Adrenal gland (tissue), 19 donors: ENCODE measurements around the gene ADSS2. TPM values are rescaled to one million over a fixed set of nuclear protein-coding genes. Genes with fewer than 3 reads are reported as not detected.
"Not testable (repeated sequence)": the region's sequence is repeated elsewhere in the genome, so short reads cannot be mapped to it uniquely, and the experiment has no call there.

Experiments
- DNase-seq, 7 donors: peaks; one replicate each; pipeline ENCODE4 v3.0.0-alpha.2; 2019 to 2020
- H3K27ac ChIP-seq, 5 donors: fragments of 200-600 bp; sonication (generic) in 4 of 5; 1 replicate in 3 of 5; 2 replicates in 2 of 5; pipeline versions ENCODE4 v1.5.1 to v1.8.0; 2016 to 2020; ENCODE audit warnings: mild to moderate bottlenecking in 1 of 5
- H3K27me3 ChIP-seq: fragments of 200-600 bp; 2 replicates; pipeline ENCODE4 v1.8.0; 2021
- H3K36me3 ChIP-seq, 2 donors: fragments of 200-600 bp; replicated peaks in 1 of 2; 1 replicate in 1 of 2; 2 replicates in 1 of 2; pipeline versions ENCODE4 v1.5.1 to v1.8.0; 2018 to 2022
- H3K4me1 ChIP-seq, 2 donors: fragments of 200-600 bp; replicated peaks in 1 of 2; 1 replicate in 1 of 2; 2 replicates in 1 of 2; pipeline versions ENCODE4 v1.5.1 to v1.8.0; 2018 to 2021
- H3K4me3 ChIP-seq, 4 donors: fragments of 200-600 bp; sonication (generic) in 3 of 4; one replicate each; pipeline ENCODE4 v1.5.1; 2016 to 2018
- H3K9me3 ChIP-seq, 3 donors: fragments of 200-600 bp; sonication (generic) in 1 of 3; replicated peaks in 1 of 3; 1 replicate in 2 of 3; 2 replicates in 1 of 3; pipeline versions ENCODE4 v1.5.1 to v1.8.0; 2016 to 2021
- POLR2A ChIP-seq, 2 donors: fragments of 450-650 bp; IDR thresholded peaks; one replicate each; pipeline ENCODE4 v1.6.1; 2017; ENCODE audit warnings: antibody characterized with exemption in 2 of 2, mild to moderate bottlenecking in 2 of 2, moderate library complexity in 1 of 2
- whole genome bisulfite sequencing, 4 donors: extraction: QIAGEN DNeasy Blood & Tissue Kit in 2 of 4; methylation state at CpG; one replicate each; pipeline versions ENCODE4 v1.1.5 to v1.1.7; 2013 to 2017; 5-methylcytosine and 5-hydroxymethylcytosine counted together
- intact Hi-C, 2 donors: fragments of 100-400 bp; cut with DNase I; formaldehyde crosslinking; loops; one replicate each; pipeline versions ENCODE4 v1.14.1 to v1.15.0; 2022 to 2023
- long read RNA-seq, 10 donors: library from polyadenylated mRNA in 3 of 10; unstranded in 2 of 10; stranded (forward) in 1 of 10; transcript quantifications; one replicate each; pipeline ENCODE4 v2.0.0 and lab custom pipeline, GENCODE V29; 2021 to 2026
- polyA plus RNA-seq, 3 donors: library from polyadenylated mRNA; stranded (reverse); fragments of 200-250 nt in 2 of 3; fragments of 350-450 nt in 1 of 3; fragmentation: Illumina TruSeq in 1 of 3; extraction: RNeasy Lipid Tissue Mini Kit (QIAGEN cat#74804) in 1 of 3; gene quantifications; one replicate each; pipeline ENCODE4 v1.2.3, GENCODE V29; 2013 to 2014
- total RNA-seq, 9 donors: library from RNA; depleted of rRNA in 4 of 9; stranded (reverse); fragments of >200 nt in 4 of 9; fragments of 120-200 nt in 1 of 9; fragmentation: NEBNext Ultra II Directional in 1 of 9; extraction: Animal tissue kit (Norgen Biotek cat#: 25700) in 1 of 9; gene quantifications; one replicate each; pipeline versions ENCODE4 v1.1.0 to v1.2.4, GENCODE V29; 2013 to 2023
- TF ChIP-seq, protein P1 (sequence below), 6 experiments: fragments of 450-650 bp in 4 of 6; fragments of 200-600 bp in 2 of 6; sonication (generic) in 1 of 6; IDR thresholded peaks; 1 replicate in 5 of 6; 2 replicates in 1 of 6; pipeline versions ENCODE4 v1.5.1 to v1.8.0; 2016 to 2021; ENCODE audit warnings: antibody characterized with exemption in 6 of 6, mild to moderate bottlenecking in 2 of 6, moderate library complexity in 1 of 6
- donor health status: healthy with polysubstance abuse.
- donor health status: Bipolar disorder and iron deficiency.
- donor health status: DM: yes; HTN: yes; CAD: no.
- donor health status: DM: no; HTN: no; CAD: no.
- donor health status: DM: no; HTN: no; CAD: no.
- donor health status: DM: yes; HTN: yes; CAD: no.

Gene ADSS2
- total RNA-seq (10 to 100 TPM; 14.3 to 49.0 (median 29.0) TPM), polyA plus RNA-seq (10 to 100 TPM; 13.5 to 36.0 (median 15.7) TPM)
- long read RNA-seq, donor 1, transcript ADSS-201 (13 exons, 2,780 nt): major isoform, 13 of 13 reads
- long read RNA-seq, donor 1, partial matches to known transcripts: 0 of 13 reads
- long read RNA-seq, donor 1, other reads (novel, unspliced or antisense): 0 of 13 reads
- long read RNA-seq, donor 2, transcript ADSS-201 (13 exons, 2,780 nt): major isoform, 8 of 9 reads
- long read RNA-seq, donor 2, partial matches to known transcripts: 0 of 9 reads
- long read RNA-seq, donor 2, other reads (novel, unspliced or antisense): 0 of 9 reads
- long read RNA-seq, donor 3, transcript ADSS-201 (13 exons, 2,780 nt): major isoform, 16 of 16 reads
- long read RNA-seq, donor 3, partial matches to known transcripts: 0 of 16 reads
- long read RNA-seq, donor 3, other reads (novel, unspliced or antisense): 0 of 16 reads
- long read RNA-seq, donor 4, transcript ADSS-201 (13 exons, 2,780 nt): major isoform, 11 of 17 reads
- long read RNA-seq, donor 4, partial matches to known transcripts: 1 of 17 reads
- long read RNA-seq, donor 4, other reads (novel, unspliced or antisense): 5 of 17 reads
- long read RNA-seq, donor 5, transcript ADSS-201 (13 exons, 2,780 nt): major isoform, 67 of 70 reads
- long read RNA-seq, donor 5, partial matches to known transcripts: 1 of 70 reads
- long read RNA-seq, donor 5, other reads (novel, unspliced or antisense): 2 of 70 reads
- long read RNA-seq, donor 6, transcript ADSS-201 (13 exons, 2,780 nt): major isoform, 10 of 15 reads
- long read RNA-seq, donor 6, partial matches to known transcripts: 4 of 15 reads
- long read RNA-seq, donor 6, other reads (novel, unspliced or antisense): 1 of 15 reads
- long read RNA-seq, donor 7, partial matches to known transcripts: 0 of 4 reads
- long read RNA-seq, donor 7, other reads (novel, unspliced or antisense): 0 of 4 reads
- long read RNA-seq, donor 8, transcript ADSS-201 (13 exons, 2,780 nt): major isoform, 23 of 23 reads
- long read RNA-seq, donor 8, partial matches to known transcripts: 0 of 23 reads
- long read RNA-seq, donor 8, other reads (novel, unspliced or antisense): 0 of 23 reads
- long read RNA-seq, donor 9, transcript ADSS-201 (13 exons, 2,780 nt): major isoform, 6 of 6 reads
- long read RNA-seq, donor 9, partial matches to known transcripts: 0 of 6 reads
- long read RNA-seq, donor 9, other reads (novel, unspliced or antisense): 0 of 6 reads
- long read RNA-seq, donor 10, transcript ADSS-201 (13 exons, 2,780 nt): major isoform, 5 of 5 reads
- long read RNA-seq, donor 10, partial matches to known transcripts: 0 of 5 reads
- long read RNA-seq, donor 10, other reads (novel, unspliced or antisense): 0 of 5 reads

DNA sequence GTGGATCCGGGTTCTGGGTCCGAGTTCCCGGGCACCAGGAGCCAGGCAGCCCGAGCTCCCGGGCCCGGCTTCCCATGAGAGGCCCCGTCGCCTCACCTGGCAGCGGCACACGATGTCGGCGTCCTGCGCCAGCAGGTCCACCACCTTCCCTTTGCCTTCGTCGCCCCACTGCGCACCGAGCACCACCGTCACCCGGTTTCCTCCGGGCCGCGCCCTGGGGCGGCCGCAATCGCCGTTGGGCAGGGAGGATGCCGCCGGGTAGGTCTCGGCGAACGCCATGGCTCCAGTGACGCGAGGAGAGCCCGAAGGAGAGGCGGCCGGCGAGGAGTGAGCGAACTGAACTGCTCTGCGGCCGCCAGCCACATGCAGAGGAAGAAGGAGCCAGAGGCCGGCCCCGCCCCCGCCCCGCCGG, at the start of gene ADSS2:
ADSS2 (minus strand) TSS at position 371 of the 412 bp plus-strand sequence; CDS start at position 279, 92 bp downstream.
- Histone ChIP-seq H3K36me3 (no peaks in the 10 kb centered on the region), H3K27me3 (no peaks in the 10 kb centered on the region), H3K27ac (peak within 1 kb of the TSS; percentile 95 to 98 (median 96)), H3K9me3 (no peaks in the 10 kb centered on the region), H3K4me3 (peak within 1 kb of the TSS; percentile 51 to 92 (median 89)), H3K4me1 (peaks cover 0 to 44% of the 10 kb centered on the region in 2 donors)
- intact Hi-C loops: loop anchor here in 1 of 2 donors (5.0 kb wide), 1 partner anchor 129 kb away; no protein-coding TSS in a partner anchor
- TF ChIP-seq, protein P1, sequence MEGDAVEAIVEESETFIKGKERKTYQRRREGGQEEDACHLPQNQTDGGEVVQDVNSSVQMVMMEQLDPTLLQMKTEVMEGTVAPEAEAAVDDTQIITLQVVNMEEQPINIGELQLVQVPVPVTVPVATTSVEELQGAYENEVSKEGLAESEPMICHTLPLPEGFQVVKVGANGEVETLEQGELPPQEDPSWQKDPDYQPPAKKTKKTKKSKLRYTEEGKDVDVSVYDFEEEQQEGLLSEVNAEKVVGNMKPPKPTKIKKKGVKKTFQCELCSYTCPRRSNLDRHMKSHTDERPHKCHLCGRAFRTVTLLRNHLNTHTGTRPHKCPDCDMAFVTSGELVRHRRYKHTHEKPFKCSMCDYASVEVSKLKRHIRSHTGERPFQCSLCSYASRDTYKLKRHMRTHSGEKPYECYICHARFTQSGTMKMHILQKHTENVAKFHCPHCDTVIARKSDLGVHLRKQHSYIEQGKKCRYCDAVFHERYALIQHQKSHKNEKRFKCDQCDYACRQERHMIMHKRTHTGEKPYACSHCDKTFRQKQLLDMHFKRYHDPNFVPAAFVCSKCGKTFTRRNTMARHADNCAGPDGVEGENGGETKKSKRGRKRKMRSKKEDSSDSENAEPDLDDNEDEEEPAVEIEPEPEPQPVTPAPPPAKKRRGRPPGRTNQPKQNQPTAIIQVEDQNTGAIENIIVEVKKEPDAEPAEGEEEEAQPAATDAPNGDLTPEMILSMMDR (IDR thresholded peaks at IDR 0.05): no peak
- TF ChIP-seq POLR2A (IDR thresholded peaks at IDR 0.05): peak; percentile 88
- DNase-seq: no peak
- whole genome bisulfite sequencing, 4 donors: 0 to 10% (median 3%) methylated on average over 2 to 45 of the region's 45 CpGs

DNA sequence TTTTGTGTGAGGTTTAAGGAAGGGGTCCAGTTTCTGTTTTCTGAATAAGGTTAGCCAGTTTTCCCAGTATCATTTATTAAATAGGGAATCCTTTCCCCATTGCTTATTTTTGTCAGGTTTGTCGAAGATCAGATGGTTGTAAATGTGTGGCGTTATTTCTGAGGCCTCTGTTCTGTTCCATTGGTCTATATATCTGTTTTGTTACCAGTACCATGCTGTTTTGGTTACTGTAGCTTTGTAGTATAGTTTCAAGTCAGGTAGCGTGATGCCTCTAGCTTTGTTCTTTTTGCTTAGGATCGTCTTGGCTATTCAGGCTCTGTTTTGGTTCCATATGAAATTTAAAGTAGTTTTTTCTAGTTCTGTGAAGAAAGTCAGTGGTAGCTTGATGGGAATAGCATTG, 48.8 kb upstream of the ADSS2 start:
- H3K4me3 ChIP-seq, H3K4me1 ChIP-seq, H3K27ac ChIP-seq, H3K36me3 ChIP-seq, DNase-seq, intact Hi-C loops, H3K9me3 ChIP-seq, H3K27me3 ChIP-seq: not testable (repeated sequence)
- WGBS, 4 donors: 79 to 90% (median 87%) methylated on average over 4 of the region's 4 CpGs

DNA sequence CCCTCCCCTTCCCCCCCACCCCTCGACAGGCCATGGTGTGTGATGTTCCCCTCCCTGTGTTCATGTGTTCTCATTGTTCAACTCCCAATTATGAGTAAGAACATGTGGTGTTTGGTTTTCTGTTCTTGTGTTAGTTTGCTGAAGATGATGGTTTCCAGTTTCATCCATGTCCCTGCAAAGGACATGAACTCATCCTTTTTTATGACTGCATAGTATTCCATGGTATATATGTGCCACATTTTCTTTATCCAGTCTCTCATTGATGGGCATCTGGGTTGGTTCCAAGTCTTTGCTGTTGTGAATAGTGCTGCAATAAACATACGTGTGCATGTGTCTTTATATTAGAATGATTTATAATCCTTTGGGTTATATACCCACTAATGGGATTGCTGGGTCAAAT, 47.8 kb upstream of the ADSS2 start:
- H3K4me3 ChIP-seq, intact Hi-C loops, H3K4me1 ChIP-seq, H3K27ac ChIP-seq, DNase-seq, H3K27me3 ChIP-seq, H3K36me3 ChIP-seq, H3K9me3 ChIP-seq: not testable (repeated sequence)
- WGBS, 4 donors: 81 to 88% (median 84%) methylated on average over 2 of the region's 2 CpGs

DNA sequence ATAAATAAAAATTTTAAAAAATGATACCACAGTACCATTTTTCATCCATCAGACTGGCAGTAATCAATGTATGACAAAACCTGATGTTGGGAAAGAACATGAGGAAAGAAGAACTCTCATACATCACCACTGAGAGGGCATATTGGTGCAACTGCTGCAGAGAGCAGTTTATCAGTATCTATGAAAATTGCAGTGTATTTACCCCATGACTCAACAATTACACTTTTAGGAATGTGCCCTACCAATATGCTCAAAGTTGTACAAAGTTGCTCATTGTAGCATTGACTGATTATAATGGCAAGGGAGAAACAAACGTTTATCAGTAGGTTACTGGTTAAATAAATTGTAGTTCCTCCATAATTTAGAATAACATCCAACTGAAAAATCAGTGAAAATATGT, 46.1 kb upstream of the ADSS2 start:
- intact Hi-C loops: no loop called here
- Histone ChIP-seq H3K4me3 (no peak overlapping the region), H3K27me3 (no peaks in the 10 kb centered on the region), H3K36me3 (no peaks in the 10 kb centered on the region), H3K9me3 (no peaks in the 10 kb centered on the region), H3K4me1 (no peaks in the 10 kb centered on the region), H3K27ac (no peak overlapping the region)
- TF ChIP-seq, protein P1 (IDR thresholded peaks at IDR 0.05): no peak
- no peak for TF ChIP-seq POLR2A (IDR thresholded peaks at IDR 0.05)
- DNase-seq: no peak
- 48 to 56% (median 54%) methylated on average over 1 of the region's 1 CpG for WGBS, 4 donors
